ENCODE results near the gene WFS1.

Gene WFS1

GRCh38 chr4:6327220-6327917, 57.7 kb downstream of the WFS1 start:
- peak; percentile 83 to 84 for DNase-seq

DNA sequence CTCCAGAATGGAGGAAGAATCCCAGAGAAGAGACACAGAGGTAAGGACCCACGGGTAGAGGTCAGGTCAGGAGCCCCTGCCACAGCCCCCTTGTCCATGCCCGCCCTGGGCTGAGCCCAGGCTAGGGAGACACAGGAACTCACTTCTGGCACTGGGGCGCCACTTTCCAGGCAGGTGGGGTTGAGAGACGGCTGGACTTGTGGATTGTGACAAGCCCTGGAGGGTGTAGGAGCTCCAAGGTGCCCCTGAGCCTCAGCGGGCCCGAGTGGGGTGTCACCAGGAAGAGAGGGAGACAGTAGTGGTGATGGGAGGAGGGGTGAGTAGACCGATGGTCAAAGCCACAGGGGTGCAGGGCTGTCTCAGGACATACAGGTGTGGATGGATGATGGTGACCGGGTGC, 58.9 kb downstream of the WFS1 start:
- no peak for DNase-seq

DNA sequence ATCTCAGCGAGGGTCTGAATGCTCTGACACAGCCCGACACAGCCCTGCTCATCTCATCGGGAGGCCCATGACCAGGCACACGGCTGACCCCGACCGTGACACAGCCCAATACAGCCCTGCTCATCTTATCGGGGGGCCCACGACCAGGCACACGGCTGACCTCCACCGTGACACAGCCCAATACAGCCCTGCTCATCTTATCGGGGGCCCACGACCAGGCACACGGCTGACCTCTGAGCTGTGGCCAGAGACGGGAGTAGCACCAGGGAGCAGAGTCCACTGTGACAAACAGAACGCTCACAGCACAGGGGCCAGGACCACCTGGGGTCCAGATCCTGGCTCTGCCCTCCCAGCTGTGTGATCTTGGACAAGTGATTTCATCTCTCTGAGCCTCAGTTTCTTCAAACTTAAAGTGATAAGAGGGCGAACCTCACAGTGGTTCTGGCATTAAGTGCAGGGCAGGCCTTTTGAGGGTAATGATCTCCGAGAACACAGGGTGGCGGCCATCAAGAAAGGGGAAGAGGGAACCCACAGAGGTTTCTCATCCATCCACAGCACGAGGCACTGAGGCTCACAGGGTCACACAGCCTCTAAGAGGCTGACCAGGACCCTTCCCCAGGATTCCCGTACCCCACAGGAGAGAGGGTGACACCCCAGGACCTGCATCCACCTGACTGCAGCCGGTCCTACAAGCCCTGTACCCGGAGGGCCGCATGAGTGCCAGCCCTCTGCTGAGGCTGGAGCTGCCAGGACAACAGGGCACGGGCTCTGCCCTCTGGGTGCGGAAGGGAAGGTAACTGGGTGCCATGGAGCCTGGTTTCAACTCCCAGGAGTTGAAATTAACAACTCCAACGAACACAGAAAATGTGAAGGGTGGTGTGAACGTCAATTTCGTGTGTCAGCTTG, 60.1 kb downstream of the WFS1 start:
- no peak for DNase-seq

GRCh38 chr4:6330384-6330767, 60.7 kb downstream of the WFS1 start:
- DNase-seq, result no peak

- peak in 1 of 2 donors; percentile 41 for DNase-seq
Measured at GRCh38 chr4:6331018-6331417, 61.4 kb downstream of the WFS1 start.

- no peak for DNase-seq
Measured at GRCh38 chr4:6331468-6331867, 61.8 kb downstream of the WFS1 start.

GRCh38 chr4:6332042-6332668, 62.5 kb downstream of the WFS1 start:
- peak; percentile 27 to 35 for DNase-seq

DNA sequence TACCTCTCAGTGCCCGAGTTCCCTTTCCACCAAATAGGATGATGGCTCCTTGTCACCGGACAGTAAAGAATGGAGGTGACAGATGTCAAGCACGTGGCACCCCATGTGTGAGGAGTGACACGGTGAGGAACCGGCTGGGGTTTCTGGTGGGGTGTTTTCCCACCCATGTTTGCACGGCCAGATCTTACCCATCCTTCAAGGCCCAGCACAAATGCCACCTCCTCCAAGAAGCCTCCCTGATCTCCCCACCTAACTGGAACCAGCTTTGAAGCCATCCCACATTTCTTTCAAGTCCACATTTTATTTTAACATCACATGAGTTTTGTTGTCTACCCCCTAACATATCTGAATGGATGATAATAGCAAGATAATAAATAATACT, 63.0 kb downstream of the WFS1 start:
- no peak for DNase-seq

- peak in 1 of 2 donors; percentile 31 for DNase-seq
Measured at GRCh38 chr4:6333301-6334202, 63.9 kb downstream of the WFS1 start.

DNA sequence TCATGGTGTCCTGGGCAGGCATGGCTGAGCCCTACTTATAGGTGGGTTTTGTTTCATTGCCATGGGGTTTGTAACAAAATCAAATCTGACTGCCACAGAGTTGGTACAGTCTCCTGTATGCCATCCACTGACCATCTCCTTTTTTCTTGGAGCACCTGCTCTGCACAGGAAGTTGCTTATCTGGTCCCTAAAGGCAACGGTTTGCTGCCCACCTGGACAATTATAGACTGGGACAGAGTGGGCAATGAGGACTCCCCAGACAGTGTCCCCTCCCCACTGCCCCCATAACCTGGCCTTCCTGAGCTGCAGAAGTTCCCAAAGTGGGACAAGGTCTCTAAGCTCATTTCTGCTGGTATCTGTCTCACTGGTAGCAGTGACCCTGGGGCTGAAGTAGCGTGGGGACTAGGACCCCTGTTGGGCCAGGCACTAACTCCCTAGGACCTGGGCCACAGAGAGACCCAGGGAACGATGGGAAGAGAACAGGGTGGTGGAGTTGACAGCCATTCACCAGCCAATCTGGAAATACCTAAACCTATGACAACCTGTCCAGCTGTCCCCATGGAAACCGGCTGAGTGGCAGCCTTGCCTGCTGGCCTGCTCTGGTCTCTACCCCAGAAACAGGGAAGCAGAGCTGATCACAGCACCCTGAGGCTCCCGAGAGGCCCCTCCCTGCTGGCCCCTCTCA, 64.7 kb downstream of the WFS1 start:
- no peak for DNase-seq

DNA sequence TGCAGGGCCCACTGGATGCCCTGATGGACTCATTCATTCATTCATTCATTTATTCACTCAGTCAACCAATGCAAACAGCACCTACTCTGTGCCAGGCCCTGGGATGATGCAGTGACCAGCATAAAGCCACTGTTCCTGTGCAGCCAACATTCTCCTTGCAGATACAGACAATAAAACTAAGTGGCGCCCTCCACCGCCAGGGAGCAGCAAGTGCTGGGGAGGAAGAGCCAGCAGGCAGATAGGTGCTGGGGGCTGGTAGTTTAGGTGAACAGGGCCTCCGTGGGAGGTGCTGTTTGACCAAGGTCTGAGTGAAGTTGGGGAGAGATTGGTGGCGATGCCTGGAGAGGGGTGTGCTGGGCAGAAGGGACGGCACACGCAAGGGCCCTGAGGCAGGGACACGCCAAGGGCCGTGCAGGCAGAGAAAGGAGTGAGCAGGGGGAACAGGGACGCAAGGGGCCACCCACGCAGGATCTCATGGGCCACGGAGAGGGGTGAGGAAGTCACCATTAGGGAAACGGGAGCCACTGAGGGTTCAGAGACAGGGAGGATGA, 65.5 kb downstream of the WFS1 start:
- DNase-seq, result no peak

DNA sequence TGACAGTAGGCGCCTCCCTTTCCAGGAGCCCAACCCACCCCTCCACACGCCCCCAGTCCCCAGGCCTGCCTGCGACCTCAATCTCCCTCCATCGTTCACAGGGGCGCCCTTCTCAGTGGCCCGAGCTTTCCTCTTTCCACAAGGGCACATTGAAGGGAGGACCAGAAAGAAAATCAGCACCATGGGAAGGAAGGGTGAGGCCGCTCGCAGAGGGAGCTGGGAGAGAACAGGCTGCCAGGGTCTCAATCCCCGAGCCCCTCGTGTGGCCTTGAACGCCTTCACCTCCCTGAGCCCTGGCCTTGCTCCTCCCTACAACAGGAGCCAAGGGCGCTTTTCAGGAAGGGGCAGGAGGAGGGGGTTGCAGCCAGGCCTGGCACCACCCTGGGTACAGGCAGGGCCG, 66.5 kb downstream of the WFS1 start:
- DNase-seq, result no peak

DNA sequence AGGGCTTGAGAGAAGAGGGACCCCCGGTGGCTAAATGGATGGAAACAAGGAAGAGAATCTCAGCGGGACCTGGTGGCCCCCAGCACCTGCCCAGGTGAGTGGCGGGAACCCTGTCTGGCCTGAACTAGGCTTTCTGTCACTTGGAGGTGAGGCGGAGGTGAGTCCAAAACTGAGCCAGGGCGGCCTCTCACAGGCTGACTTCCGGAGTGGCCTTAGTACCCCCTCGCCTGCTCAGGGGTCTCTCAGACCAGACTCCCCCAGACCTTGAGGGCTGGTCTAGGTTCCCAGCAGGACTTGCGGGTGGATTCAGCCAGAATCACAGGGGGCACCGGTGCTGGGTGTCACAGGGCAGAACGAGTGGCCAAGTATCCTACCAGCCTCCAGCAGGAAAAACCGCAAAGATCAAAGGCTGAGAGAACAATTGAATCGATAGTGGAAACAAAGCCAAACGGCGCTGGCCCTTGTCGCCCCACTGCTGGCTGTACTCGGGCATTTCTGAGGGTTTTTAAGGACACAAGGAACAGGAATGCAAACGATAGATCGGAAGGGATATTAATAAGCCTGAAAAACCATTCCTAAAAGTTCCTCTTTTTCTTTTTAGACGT, 67.8 kb downstream of the WFS1 start:
- DNase-seq, result no peak

GRCh38 chr4:6338175-6338950, 68.7 kb downstream of the WFS1 start:
- no peak for DNase-seq

- no peak for DNase-seq
Measured at GRCh38 chr4:6338951-6339817, 69.5 kb downstream of the WFS1 start.

- DNase-seq, result no peak
Measured at GRCh38 chr4:6339818-6340445, 70.3 kb downstream of the WFS1 start.

DNA sequence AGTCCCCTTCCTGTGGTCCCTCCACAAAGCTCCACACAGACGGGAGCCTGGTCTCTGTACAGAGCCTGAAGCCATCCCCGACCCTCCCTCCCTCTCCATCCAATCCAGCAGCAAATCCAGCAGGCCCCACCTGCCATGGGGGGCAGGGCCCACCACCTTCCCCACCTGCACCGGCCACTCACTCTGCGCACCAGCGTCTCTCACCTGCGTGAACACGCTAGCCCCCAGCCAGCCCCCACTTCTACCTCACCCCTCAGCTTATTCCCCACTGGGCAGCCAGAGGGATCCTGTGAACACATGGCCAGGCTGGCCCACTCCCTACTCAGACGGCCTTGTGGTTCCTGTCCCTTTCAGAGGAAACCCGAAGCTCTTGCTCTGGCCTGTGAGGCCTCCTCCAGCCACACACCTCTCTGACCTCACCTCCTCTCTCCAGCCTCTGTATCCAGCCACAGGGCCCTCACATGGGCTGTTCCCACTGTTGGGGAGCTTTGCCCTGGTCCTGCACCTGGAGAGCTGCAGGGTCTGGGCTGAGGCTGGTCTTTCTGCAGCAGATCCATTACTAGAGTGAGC, 70.9 kb downstream of the WFS1 start:
- DNase-seq, result no peak

- no peak for DNase-seq
Measured at GRCh38 chr4:6341696-6342095, 72.0 kb downstream of the WFS1 start.

Measured in stimulated activated CD4-positive, alpha-beta T cell treated with anti-CD3 and anti-CD28 coated beads, Interleukin-2, amount 100 ng/mL, for 24 hours (primary cell).